Skeletal muscle tissue (tissue), 4 donors: Measurements from ENCODE around the gene TTC28. TPM values are rescaled to one million over a fixed set of nuclear protein-coding genes. Genes with fewer than 3 reads are reported as not detected.

Source experiments
- H3K27ac ChIP-seq: one replicate; pipeline ENCODE4 v1.7.0; 2013; ENCODE audit warnings: mild to moderate bottlenecking, low read depth, low read length, inconsistent platforms
- H3K27me3 ChIP-seq, 3 donors: one replicate each; pipeline ENCODE4 v1.7.0; 2013; ENCODE audit warnings: low read length in 3 of 3; ENCODE audit not compliant: control insufficient read depth in 3 of 3, insufficient read depth in 3 of 3
- H3K36me3 ChIP-seq, 3 donors: one replicate each; pipeline ENCODE4 v1.7.0; 2013; ENCODE audit warnings: low read length in 3 of 3; ENCODE audit not compliant: control insufficient read depth in 3 of 3, insufficient read depth in 3 of 3
- H3K4me1 ChIP-seq, 3 donors: one replicate each; pipeline ENCODE4 v1.7.0; 2013; ENCODE audit warnings: low read length in 3 of 3, mild to moderate bottlenecking in 3 of 3; ENCODE audit not compliant: control insufficient read depth in 3 of 3, insufficient read depth in 3 of 3
- H3K4me3 ChIP-seq, 3 donors: one replicate each; pipeline ENCODE4 v1.7.0; 2013; ENCODE audit warnings: low read length in 3 of 3
- H3K9ac ChIP-seq, 3 donors: one replicate each; pipeline ENCODE4 v1.7.0; 2013; ENCODE audit warnings: low read length in 3 of 3, mild to moderate bottlenecking in 3 of 3, moderate library complexity in 2 of 3, low read depth in 1 of 3
- H3K9me3 ChIP-seq, 3 donors: one replicate each; pipeline ENCODE4 v1.7.0; 2013; ENCODE audit warnings: low read length in 3 of 3; ENCODE audit not compliant: control insufficient read depth in 3 of 3
- total RNA-seq: library from RNA; depleted of rRNA; stranded (reverse); fragments of >200 nt; gene quantifications from one replicate; pipeline ENCODE4 v1.2.3, GENCODE V29; 2014
- donor health status: Osteomylitis.

The TTC28 gene
- total RNA-seq, 1 donor from 2014 or later: 27.1 TPM

DNA sequence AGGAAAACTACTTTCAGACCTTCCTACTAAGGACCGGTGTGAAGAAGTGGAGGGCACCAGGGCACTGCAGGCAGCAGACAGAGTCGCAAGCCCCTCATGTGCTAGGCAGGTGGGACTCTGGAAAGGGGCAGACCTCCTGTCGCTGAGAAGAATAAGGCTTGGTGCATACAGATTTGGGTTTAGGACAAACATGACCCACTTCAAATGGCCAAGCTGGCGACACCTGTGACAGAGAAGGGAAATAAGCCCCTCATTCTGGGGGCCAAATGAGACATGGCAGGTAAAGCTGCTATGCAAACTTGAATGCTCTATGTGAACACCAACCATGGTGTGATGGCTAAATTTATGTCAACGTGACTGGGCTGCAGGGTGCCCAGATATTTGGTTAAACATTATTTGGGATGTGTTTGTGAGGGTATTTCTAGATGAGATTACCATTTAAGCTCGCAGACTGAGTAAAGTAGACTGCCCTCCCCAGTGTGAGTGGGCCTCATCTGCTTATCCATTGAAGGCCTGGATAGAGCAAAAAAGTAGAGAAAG, 648.2 kb downstream of the TTC28 start:
- Histone ChIP-seq H3K27ac (no peak overlapping the region), H3K27me3 (no peaks in the 10 kb centered on the region), H3K9me3 (no peaks in the 10 kb centered on the region), H3K4me1 (peaks cover 64 to 78% (median 68%) of the 10 kb centered on the region in 3 donors), H3K9ac (no peak overlapping the region), H3K36me3 (peaks cover 0 to 8% (median 0%) of the 10 kb centered on the region in 3 donors), H3K4me3 (no peak overlapping the region)

DNA sequence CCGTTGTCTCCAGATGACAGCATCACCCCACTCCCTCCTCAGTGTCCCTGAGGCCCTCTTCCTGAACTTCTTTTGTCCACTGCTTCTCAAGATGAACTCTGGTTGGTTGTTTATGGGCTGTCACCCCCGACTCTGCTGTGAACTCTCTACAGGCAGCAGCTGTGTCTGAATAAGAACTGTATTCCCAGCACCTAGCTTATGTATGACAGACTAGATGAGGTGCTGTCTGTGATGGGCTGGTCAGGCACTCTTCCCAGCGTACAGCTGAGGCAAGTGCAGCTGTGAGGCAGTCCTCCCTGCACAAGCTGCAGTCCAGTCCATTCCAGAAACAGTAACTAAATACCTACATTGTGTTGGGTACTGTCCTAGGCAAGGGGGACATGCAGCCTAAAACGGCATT, 649.2 kb downstream of the TTC28 start:
- Histone ChIP-seq H3K27me3 (no peaks in the 10 kb centered on the region), H3K4me3 (no peak overlapping the region), H3K27ac (no peak overlapping the region), H3K9ac (no peak overlapping the region), H3K4me1 (peaks cover 72 to 87% (median 72%) of the 10 kb centered on the region in 3 donors), H3K36me3 (peaks cover 0 to 8% (median 0%) of the 10 kb centered on the region in 3 donors), H3K9me3 (no peaks in the 10 kb centered on the region)

DNA sequence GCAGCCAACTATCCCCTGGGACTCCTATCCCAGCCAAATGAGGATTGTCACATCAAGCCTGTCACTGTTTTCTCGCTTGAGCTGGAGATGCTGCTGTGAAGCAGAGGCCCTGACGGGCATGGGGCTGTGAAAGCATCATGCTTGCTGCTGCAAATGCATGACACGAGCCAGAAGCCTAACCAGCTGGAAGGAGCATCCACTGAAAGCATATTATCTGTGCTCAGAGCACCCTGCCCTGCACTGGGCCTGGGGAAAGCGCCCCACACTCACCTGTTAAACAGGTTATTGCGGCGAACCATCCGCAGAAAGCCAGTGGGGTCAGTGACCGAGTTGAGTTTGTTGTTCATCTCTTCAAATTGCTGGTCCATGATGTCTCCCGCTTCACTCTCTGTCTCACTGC, 649.7 kb downstream of the TTC28 start:
- Histone ChIP-seq H3K36me3 (peaks cover 0 to 8% (median 0%) of the 10 kb centered on the region in 3 donors), H3K9me3 (no peaks in the 10 kb centered on the region), H3K9ac (peak overlapping the region in 1 of 3 donors; percentile 12), H3K27me3 (no peaks in the 10 kb centered on the region), H3K4me3 (no peak overlapping the region), H3K27ac (peak overlapping the region; percentile 40), H3K4me1 (peaks cover 72 to 87% (median 72%) of the 10 kb centered on the region in 3 donors)

GRCh38 chr22:28029201-28029948, 650.3 kb downstream of the TTC28 start:
- H3K27me3 ChIP-seq: no peaks in the 10 kb centered on the region
- peaks cover 71 to 87% (median 72%) of the 10 kb centered on the region in 3 donors for H3K4me1 ChIP-seq
- no peaks in the 10 kb centered on the region for H3K9me3 ChIP-seq
- H3K4me3 ChIP-seq: peak overlapping the region in 1 of 3 donors; percentile 23
- peak overlapping the region in 2 of 3 donors; percentile 33 to 44 for H3K9ac ChIP-seq
- H3K36me3 ChIP-seq: peaks cover 0 to 8% (median 0%) of the 10 kb centered on the region in 3 donors
- H3K27ac ChIP-seq: peak overlapping the region; percentile 40

- peaks cover 0 to 8% (median 0%) of the 10 kb centered on the region in 3 donors for H3K36me3 ChIP-seq
- no peak overlapping the region for H3K27ac ChIP-seq
- peaks cover 69 to 81% (median 69%) of the 10 kb centered on the region in 3 donors for H3K4me1 ChIP-seq
- H3K4me3 ChIP-seq: no peak overlapping the region
- H3K9me3 ChIP-seq: no peaks in the 10 kb centered on the region
- no peaks in the 10 kb centered on the region for H3K27me3 ChIP-seq
- H3K9ac ChIP-seq: peak overlapping the region in 2 of 3 donors; percentile 26 to 66
These were observed 651.9 kb downstream of the TTC28 start for GRCh38 chr22:28027453-28028448.

- Histone ChIP-seq H3K9ac (no peak overlapping the region), H3K9me3 (no peaks in the 10 kb centered on the region), H3K4me3 (no peak overlapping the region), H3K4me1 (peaks cover 68 to 81% (median 72%) of the 10 kb centered on the region in 3 donors), H3K36me3 (peaks cover 0 to 10% (median 0%) of the 10 kb centered on the region in 3 donors), H3K27ac (no peak overlapping the region), H3K27me3 (no peaks in the 10 kb centered on the region)
These were observed 653.6 kb downstream of the TTC28 start for GRCh38 chr22:28025866-28026575.

- no peaks in the 10 kb centered on the region for H3K9me3 ChIP-seq
- no peaks in the 10 kb centered on the region for H3K27me3 ChIP-seq
- H3K27ac ChIP-seq: no peak overlapping the region
- no peak overlapping the region for H3K9ac ChIP-seq
- H3K4me3 ChIP-seq: no peak overlapping the region
- peaks cover 73 to 81% (median 75%) of the 10 kb centered on the region in 3 donors for H3K4me1 ChIP-seq
- H3K36me3 ChIP-seq: peaks cover 0 to 10% (median 0%) of the 10 kb centered on the region in 3 donors
These were observed 654.3 kb downstream of the TTC28 start for GRCh38 chr22:28025333-28025732.

GRCh38 chr22:28024422-28024888, 655.2 kb downstream of the TTC28 start:
- peak overlapping the region; percentile 53 for H3K27ac ChIP-seq
- H3K9ac ChIP-seq: peak overlapping the region in 2 of 3 donors; percentile 40 to 59
- peaks cover 0 to 6% (median 0%) of the 10 kb centered on the region in 3 donors for H3K36me3 ChIP-seq
- H3K9me3 ChIP-seq: no peaks in the 10 kb centered on the region
- H3K4me3 ChIP-seq: no peak overlapping the region
- H3K27me3 ChIP-seq: no peaks in the 10 kb centered on the region
- peaks cover 73 to 81% (median 75%) of the 10 kb centered on the region in 3 donors for H3K4me1 ChIP-seq

GRCh38 chr22:28023774-28024173, 655.9 kb downstream of the TTC28 start:
- Histone ChIP-seq H3K9me3 (no peaks in the 10 kb centered on the region), H3K27ac (no peak overlapping the region), H3K9ac (peak overlapping the region in 1 of 3 donors; percentile 40), H3K27me3 (no peaks in the 10 kb centered on the region), H3K36me3 (peaks cover 0 to 3% (median 0%) of the 10 kb centered on the region in 3 donors), H3K4me1 (peaks cover 73 to 81% (median 75%) of the 10 kb centered on the region in 3 donors), H3K4me3 (no peak overlapping the region)
